HCEC 1CT (cell line): ENCODE measurements around the gene RAB11FIP4.

Experiments used
- DNase-seq: peaks from one replicate; pipeline ENCODE4 v3.0.0-alpha.2; 2017

Gene RAB11FIP4

DNA sequence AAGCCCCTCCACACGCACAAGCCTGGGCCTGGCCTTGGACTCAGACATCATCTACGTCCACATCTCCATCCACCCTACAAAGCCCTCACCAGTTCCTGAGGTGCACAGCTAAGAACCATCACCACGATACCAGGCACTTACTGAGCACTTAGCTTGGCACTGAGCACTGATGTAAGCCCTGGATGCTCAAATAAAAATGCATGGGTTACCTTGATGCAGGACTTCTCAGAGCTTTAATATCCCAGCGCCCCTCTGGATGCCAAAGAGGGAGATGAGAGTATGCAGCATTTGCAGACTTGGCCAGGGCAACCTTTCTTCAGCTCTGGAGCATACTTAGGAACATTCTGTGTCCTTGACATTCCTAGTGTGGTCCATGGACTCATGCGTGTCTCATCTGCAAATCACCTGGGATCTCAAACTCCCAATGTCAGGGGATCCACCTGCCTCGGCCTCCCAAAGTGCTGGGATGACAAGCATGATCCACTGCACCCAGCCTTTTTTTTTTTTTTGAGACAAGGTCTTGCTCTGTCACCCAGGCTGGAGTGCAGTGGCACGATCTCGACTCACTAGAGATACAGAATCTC, 69.8 kb downstream of the RAB11FIP4 start:
- no peak for DNase-seq

DNA sequence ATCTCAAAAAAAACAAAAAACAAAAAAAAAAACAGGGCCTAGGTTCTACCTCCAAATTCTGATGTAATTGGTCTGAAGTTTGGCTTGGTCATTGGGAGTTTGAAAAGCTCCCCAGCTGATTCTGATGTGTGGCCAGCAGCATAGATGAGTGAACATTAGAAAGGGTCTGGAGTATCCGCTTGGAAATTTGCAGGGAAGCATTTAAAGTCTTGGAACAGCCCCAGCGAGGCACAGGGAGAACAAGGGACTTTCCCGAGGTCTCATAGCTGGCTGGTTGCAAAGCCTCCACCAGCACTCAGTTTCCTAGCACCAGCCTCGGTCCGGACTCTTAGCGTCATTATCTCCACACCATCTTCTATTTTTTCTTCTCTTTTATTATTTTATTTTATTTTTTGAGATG, 70.8 kb downstream of the RAB11FIP4 start:
- DNase-seq, result no peak

DNA sequence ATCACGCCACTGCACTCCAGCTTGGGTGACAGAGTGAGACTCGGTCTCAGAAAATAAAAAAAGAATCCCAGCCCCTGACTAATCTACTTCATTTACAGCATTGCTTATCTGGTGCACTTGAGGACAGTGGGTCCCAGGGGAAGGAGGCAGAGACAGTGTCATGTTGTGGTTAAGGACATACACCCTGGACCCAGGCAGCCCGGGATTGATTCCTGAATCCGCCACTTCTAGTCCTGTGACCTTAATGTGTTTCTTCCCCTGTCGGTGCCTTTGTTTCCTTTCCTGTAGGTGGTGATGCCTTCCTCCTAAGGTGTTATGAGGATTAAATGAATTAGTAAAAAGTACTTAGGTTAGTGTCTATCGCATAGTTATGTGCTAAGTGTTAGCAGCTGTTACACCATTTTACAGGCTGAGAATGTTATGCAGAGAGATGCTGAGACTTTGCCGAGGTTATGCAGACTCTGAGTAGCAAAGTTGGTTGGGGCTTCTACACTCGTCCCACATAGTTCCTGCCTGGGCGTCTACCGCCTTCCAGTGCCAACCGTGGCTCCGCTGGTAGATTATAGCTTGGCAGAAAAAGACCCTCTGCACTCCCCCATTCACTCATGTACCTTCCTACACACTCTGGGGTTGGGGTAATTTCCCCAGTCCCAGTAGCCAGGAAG, 74.8 kb downstream of the RAB11FIP4 start:
- no peak for DNase-seq

DNA sequence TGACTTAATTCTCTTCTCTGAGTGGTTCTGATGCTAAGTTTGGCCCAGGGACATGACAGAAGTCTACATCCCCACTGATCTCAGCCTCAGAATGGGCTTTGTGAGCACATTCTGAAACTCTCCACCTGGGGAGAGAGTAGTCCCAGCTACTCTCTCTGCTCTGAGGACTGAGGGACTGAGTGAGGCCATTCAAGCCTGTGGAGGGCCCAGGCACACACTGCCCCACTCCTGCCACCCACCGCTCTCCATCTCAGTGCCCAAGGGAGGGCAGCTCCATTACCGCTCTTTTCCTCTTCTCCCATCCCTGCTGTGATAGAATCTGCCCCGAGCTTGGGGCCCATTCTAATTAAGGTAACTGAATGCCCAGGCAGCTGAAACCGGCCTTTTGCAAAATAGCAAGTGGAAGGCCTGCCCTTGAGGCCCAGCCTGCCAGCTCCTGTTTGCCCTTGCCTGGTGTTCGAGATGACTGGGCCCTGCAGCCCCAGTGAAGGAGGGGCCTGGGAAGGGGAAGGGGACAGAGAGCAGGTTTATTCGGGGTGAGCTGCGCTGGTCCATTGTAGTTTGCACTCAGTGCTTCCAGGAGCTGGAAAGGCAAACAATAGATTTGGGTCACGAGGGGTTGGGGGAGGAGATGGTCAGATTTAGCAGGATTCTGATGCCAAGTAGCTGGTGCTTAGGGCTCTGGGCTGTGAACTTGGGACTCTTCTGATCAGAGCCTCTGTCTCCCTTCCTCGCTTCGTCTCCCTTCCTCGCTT, 76.2 kb downstream of the RAB11FIP4 start:
- DNase-seq, result no peak

DNA sequence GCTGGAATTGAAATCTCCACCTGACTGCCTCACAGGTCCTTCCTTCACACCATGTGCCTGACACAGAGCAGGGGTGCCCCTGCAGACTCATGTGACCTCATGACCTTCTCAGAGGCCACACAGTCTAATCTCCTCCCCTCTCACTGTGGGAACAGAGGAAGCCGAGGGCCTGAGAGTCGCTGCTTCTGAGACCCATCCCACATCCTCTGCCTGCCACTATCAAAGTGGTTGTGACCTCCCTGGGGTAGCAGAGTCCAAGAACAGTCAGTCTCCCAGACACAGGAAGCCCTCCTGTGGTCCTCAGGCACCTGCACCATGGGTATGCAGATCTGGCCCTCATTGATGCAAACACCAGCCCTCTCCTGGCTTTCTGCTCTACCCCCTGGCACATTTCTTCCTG, 78.5 kb downstream of the RAB11FIP4 start:
- DNase-seq, result no peak

DNA sequence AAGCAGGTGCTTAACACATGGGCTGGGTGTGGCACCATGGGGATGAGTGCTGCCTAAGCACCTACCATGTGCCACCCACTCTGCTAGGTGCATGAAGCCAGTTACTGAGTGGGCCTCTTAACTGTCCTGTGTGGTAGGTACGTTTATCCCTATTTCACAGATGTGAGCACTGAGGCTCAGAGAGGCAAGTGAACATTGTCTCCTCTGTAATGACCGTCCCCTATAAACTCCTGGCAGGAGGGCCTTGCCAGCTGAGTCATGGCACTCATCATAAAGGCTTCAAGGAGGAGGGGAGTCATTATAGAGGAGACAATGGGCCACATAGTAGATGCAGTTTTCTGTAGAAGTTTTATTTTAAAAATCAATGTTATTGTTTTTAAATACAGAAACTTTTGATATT, 79.1 kb downstream of the RAB11FIP4 start:
- no peak for DNase-seq

DNA sequence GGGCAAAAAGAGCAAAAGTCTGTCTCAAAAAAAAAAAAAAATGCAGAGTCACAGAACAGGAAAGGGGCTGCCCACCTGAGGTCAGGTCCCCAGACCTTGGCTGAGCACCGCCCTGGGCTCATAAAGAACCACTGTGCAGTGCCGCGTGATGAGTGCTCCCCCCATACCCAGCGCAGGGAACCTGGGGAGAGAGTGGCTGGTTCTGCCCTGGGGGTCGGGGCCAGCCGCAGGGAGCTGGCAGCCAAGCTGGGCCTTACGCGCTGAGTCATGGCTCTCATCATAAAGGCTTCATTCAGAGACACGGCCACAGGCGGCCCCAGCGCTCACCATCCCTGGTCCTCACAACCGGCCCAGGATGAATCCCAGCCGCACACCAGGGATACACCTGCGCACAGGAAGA, 80.7 kb downstream of the RAB11FIP4 start:
- DNase-seq, result no peak

DNA sequence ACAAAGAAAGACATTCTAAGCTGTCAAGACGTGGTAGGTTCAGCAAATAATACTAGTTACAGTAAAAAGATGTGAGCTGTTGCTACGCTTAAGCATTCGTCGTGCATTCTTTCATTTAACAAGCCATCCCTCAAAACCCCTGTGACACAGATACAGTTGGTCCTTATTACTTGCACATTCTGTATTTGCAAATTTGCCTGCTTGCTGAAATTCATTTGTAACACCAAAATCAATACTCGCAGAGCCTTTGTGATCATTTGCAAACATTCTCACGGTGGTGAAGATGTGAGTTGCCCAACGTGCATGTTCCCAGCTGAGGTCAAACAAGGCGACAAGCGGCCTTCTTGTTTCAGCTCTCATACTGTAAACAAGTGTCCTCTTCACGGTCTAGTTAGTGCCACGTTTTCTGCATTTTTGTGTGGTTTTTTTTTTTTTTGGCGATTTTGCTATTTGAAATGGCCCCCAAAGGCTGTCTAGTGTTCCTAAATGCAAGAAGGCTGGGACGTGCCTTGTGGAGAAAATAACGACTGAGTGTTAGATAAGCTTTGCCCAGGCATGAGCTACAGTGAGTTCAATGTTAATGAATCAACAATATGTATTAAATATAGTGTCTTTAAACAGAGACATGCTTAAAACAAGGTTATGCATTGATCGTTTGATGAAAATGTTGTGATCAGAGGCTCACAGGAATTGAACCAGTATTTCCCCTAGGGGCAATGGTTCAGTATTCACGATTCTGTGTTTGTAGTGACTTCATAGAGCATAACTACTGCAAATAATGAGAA, 84.1 kb downstream of the RAB11FIP4 start:
- no peak for DNase-seq

DNA sequence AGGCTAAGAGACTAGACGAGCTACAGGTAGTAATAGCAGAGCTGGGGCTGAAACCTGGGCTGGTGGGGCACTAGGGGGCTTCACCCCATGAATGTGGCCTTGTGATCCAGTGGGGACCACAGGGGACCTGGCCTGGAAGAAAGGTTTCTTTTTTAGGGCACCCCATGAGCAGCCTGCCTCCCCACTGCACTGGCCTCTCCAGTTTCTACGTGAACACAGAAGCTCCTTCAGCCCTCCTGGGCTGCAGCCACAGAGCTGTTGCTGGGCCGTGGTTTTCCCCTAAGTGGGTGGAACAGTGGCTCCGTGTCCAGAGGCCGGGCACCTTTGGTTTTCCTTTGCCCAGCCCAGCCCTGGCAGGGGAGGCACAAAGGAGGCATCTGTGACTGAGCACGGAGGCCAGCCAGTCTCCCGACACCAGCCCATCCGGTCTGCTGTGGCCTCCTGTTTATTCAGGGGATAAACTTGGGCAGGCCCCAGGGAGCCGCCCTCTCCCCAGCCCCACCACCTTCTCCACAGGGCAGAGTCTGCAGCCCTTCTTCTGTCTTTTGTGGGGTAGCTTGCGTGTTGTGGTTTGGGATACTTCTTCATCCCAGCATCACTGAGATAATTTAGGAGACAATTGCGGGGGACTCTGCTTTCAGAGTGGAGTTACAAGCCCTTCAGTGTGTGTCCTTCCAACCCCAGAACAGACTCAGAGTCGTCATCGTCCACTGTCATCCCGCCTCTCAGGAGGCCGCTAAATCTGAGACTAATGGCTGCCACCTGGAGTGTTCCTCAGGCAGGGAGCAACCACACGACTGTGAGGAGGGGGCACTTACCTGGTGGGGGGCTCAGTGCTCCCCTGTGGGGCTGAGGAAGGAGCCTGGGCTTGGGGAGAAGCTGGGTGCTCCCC, 85.3 kb downstream of the RAB11FIP4 start:
- DNase-seq, result no peak

DNA sequence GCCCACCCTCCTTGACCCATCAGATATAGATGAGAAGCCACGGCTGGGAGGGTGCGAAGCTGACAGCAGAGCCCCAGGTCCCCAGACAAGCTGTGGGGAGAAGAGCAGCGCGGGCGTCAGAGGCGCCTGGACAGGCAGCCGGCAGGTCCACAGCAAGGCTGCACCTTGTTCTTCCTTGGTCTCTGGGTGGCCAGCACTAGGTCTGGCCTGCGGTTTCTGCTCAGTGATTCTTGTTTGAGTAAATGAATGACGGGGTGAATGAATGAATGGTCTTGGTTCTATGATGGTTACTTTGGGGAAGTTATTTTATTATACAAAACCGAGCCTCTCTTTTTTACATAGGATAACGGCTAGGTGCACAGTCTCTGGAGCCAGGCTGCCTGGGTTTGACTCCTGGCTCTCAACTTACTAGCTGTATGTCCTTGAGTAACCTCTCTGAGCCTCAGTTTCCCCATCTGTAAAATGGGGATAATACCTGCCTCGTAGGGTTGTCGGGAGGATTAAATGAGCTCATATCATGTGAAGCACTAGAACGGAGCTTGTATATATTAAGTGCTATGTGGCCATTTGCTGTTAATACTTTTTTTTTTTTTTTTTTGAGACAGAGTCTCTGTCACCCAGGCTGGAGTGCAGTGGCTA, 86.1 kb downstream of the RAB11FIP4 start:
- DNase-seq, result no peak

DNA sequence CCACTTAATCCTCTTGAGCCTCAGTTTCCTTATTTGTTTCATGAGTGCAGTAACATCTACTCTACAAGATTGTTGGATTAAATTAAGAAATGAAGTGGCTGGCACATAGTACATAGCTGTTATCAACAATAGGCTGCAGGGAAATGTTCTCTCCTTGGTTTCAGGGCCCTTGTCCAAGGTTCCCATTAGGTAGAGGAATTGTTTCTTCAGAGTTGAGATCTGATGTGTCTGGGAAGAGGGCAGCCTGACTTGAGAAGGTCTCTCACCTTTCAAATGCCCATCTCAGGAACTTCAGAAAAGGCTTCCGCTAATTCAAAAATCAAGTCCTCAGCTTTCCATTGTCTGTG, 87.6 kb downstream of the RAB11FIP4 start:
- DNase-seq, result no peak

DNA sequence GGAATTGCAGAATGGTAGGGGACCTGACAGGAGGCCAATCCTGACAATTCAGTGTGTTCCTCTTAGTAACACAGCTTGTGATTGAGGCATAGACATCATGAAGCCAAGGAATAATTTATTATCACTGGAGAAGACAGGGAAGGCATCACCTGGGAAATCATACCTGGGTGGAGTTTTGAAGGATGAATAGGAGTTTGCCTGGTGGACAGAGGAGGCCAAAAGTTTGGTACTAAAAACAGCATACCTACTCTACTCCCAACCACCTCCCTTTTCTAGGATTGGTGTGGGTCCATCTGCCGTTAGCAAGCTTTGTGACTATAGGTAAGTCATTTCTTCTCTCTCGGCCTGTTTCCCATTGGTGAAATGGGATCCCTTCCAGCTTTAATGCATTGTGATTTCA, 88.0 kb downstream of the RAB11FIP4 start:
- no peak for DNase-seq

DNA sequence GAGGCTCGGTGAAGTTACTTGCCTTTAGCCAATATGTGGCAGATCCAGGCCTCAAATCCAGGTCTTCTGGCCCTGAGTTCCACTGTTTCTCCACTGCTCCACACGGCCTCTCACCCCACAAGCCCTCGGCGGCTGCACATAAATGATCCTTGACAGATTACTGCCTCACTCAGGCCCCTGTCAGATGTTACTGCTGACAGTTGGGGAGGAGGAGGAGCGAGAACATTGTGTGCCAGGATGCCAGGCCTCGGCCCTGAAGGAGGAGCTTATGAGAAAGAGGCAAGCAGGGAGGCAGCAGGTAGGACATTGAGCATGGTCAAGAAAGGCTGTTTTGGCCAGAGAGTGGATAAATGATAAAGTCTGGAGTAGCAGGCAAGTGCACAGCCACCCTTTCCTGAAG, 88.6 kb downstream of the RAB11FIP4 start:
- no peak for DNase-seq

DNA sequence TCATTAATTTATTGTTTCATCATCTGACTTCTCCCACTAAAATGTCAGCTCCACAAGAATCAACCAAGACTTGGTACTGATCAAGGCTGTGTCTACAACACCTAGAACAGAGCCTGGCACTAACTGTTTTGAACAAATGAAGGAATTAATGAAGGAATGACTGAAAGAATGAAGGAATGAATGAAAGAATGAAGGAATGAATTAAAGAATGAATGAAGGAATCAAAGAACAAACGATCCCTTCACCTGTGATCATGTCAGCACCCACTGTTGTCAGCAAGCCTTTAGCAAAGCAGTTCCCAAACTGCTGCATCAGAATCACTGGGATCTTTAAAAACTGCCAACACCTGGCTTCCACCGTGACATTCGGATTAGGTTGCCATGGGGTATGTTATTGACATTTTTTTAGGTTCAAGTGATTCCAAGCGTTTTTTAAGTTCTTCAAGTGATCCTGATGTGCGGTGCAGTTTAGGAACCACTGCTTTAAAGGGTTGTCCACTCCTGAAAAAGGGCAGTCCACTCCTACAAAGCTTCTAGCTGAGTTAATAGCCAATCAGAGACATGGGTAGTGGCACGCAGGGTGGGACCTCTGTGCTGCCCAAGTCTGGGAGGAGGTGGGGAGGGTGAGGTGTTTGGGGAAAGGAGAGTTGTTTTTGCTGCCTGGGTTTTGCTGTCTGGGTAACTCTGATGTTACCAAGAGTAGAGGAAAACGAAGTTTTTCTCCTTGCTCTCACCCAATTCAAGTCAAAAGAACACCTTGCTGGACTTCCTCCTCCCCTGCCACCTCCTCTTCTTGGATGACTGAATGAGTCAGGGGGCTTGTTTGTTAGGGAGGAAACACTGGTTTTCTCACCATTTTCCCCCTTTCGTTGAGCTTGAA, 89.7 kb downstream of the RAB11FIP4 start:
- no peak for DNase-seq

DNA sequence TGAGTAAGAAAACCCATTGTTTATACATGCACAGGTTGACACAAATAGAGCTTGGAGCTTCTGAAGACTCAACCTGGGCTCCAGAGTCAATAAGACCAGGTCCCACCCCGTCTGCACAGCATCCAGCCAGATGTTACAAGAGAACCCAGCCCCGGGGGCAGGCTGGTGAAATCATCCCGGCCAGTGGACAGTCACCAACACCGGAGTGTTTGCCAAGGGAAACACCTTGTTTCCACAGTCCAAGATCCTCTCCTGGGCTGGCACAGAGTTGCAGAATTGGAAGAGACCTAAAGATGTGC, 90.3 kb downstream of the RAB11FIP4 start:
- DNase-seq, result no peak

DNA sequence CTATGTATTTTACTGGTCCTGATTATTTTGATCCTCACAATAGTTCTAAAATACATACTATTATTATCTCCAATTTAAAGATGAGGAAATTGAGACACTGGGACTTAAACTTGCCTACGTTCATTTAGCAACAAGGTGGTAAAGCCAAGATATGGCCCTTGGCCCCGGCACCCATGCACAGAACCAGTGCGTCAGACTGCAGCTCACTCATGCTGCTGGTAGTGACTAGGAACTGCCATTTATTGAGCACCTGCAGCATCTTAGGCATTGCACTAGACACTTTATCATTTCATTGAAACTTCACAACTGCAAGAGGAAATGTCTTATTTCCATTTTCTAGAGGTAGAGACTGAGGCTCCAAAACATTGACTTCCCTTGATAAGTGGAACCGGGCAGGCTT, 93.3 kb downstream of the RAB11FIP4 start:
- DNase-seq, result no peak

DNA sequence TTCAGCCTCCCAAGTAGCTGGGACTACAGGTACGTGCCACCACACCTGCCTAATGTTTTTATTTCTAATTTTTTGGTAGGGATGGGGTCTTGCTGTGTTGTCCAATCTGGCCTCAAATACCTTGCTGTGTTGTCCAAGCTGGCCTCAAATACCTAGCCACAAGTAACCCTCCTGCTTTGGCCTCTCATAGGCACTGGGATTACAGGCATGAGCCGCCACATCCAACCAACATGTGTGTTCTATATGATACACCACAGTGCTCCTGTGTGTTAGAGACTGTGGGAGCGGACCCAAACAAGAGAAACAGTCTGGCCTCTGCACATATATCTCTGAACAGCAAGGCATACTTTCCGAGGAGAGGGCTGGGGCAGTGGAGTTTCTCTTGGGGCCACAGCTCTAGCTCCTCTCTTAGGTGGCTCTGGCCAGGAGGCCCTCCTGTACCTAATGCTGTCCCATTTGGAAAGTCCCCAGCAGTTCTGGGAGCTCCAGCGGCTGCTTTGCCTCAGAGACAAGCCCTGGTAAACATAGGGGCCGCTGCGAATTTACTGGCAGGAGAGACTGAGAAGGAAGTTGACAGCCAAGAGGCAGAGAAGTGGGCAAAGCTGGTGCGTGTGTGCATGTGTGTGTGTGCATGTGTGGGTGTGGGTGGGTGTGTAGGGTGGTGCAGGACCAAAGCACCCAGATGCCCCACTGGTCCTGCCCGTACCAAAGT, 95.0 kb downstream of the RAB11FIP4 start:
- DNase-seq, result no peak

DNA sequence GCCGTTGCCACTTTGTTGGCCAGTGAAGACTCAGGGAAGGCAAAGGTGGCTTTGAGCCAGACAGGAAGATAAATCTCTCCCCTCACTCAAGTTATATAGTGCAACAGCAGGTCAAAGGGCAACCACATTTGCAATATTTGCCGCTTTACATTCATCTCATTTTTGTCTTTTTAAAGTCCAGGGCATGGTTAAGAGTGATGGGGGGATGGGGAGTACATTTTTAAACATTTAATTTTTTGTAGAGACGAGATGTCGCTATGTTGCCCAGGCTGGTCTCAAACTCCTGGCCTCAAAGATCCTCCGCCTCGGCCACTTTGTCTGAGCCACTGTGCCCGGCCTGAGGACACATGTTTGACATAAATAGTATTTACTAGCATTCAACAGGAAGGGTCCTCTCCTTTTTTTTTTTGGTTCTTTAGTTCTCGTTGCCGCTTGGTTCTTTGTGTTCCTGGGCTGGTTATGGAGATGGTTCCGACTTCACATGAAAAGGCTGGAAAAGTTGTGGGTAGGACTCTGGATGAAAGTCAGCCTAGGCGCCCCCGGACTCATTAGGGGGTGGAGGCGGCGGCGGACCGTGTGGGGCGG, 95.7 kb downstream of the RAB11FIP4 start:
- no peak for DNase-seq

DNA sequence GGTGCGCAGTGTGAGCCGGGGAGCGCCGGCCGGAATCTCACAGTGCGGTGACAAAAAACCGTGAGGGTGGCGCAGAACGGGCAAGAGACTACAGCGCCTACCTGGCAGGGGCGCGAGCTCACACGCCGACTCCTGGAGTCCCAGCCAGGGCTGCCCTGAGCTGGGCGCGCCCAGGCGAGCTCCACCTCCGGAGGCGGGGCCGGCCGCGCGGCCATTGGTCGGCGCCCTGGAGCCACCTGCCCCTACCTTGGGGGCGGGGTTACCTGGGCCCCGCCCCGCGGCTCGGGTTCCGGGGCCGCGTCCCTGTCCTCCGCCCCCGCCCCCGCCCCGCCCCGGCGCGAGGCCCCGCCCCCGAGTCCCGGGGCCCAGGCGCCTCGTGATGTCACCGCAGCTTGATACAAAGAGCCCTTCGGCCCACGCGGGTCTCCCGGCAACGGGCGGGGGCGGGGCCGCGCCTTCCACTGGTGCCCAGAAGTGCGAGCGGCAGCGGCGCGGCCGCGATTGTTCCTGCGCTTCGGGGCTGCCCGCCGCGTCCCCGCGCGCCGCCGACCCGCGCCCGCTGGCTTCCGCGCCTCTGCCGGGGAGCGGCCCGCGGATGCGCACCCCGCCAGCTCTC, 96.3 kb downstream of the RAB11FIP4 start:
- no peak for DNase-seq
